NT2/D1 (cell line): ENCODE results near the gene OXGR1.

Experiments used
- DNase-seq: peaks from one replicate; pipeline ENCODE4 v3.0.0-alpha.2; 2011; ENCODE audit warnings: low read depth, low spot score
- H3K27me3 ChIP-seq: 2 replicates; pipeline ENCODE4 v1.6.0; 2011; ENCODE audit warnings: mild to moderate bottlenecking; ENCODE audit not compliant: insufficient read length, insufficient read depth
- H3K36me3 ChIP-seq: 2 replicates; pipeline ENCODE4 v1.6.1; 2011; ENCODE audit warnings: mild to moderate bottlenecking, low read length, mixed read lengths; ENCODE audit not compliant: insufficient read depth, insufficient read length
- H3K4me1 ChIP-seq: 2 replicates; pipeline ENCODE4 v1.5.1; 2011; ENCODE audit not compliant: insufficient read depth, insufficient read length
- H3K4me3 ChIP-seq: 2 replicates; pipeline ENCODE4 v1.5.1; 2011; ENCODE audit warnings: low read depth; ENCODE audit not compliant: insufficient read length
- H3K9ac ChIP-seq: 2 replicates; pipeline ENCODE4 v1.6.0; 2011; ENCODE audit warnings: low read depth; ENCODE audit not compliant: insufficient read length
- H3K9me3 ChIP-seq: 2 replicates; pipeline ENCODE4 v1.5.1; 2011; ENCODE audit warnings: mild to moderate bottlenecking, low read length; ENCODE audit not compliant: insufficient read depth
- SUZ12 ChIP-seq: IDR thresholded peaks from 2 replicates; pipeline ENCODE4 v1.6.1; 2011; ENCODE audit not compliant: insufficient read length, insufficient read depth; ENCODE audit errors: extremely low read depth
- YY1 ChIP-seq: IDR thresholded peaks from 2 replicates; pipeline ENCODE4 v1.6.1; 2011; ENCODE audit not compliant: insufficient read length, insufficient read depth
- ZNF274 ChIP-seq: IDR thresholded peaks from 2 replicates; pipeline ENCODE4 v1.6.1; 2011; ENCODE audit warnings: mild to moderate bottlenecking, low read depth, low read length

Gene OXGR1

DNA sequence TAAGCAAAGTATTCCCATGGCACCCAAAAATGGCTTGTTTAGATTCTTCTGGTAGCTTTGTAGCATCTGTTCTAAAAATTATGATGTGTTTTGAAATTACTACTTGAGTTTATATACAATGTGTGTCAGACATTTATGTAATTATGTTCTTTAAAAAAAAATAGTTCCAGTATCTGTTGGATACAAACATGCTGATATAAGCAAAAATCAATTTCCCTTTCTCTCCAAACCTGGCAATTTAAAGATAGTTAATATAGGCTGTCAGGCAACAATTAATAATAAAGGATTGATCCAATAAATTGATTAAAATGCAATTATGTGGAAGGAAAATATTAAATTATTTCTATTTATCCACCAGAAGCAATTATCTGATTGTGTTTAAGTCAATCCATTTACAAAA lies 41.7 kb downstream of the OXGR1 start:
- Histone ChIP-seq H3K9me3 (no peaks in the 10 kb centered on the region), H3K36me3 (no peaks in the 10 kb centered on the region), H3K4me1 (no peaks in the 10 kb centered on the region), H3K4me3 (no peak overlapping the region), H3K27me3 (no peaks in the 10 kb centered on the region), H3K9ac (no peak overlapping the region)
- TF ChIP-seq ZNF274 (no peak), SUZ12 (no peak), YY1 (no peak)
- DNase-seq = no peak

DNA sequence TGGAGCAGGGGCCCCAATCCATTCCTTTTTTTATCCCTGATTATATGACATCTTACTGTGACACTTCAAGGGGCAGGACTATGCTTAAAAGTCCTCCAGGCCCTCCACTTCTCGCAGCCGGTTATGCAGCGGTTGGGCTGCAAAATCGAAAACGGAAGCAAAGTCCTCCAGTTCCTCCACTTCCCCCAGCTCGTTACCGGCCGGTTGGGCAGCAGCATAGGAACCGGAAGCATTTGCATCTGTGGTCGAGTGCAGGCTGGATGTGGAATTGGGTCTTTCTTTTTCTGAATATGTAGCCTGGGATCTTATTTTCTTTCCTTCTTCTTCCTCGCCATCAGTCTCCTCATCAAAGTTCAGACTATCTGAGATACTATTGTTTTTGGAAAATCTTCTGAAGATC lies 46.1 kb downstream of the OXGR1 start:
- Histone ChIP-seq H3K4me3 (no peak overlapping the region), H3K9ac (no peak overlapping the region), H3K9me3 (no peaks in the 10 kb centered on the region), H3K4me1 (no peaks in the 10 kb centered on the region), H3K36me3 (no peaks in the 10 kb centered on the region), H3K27me3 (no peaks in the 10 kb centered on the region)
- DNase-seq = no peak
- no peak for TF ChIP-seq SUZ12
- no peak for TF ChIP-seq YY1
- TF ChIP-seq ZNF274 = no peak

DNA sequence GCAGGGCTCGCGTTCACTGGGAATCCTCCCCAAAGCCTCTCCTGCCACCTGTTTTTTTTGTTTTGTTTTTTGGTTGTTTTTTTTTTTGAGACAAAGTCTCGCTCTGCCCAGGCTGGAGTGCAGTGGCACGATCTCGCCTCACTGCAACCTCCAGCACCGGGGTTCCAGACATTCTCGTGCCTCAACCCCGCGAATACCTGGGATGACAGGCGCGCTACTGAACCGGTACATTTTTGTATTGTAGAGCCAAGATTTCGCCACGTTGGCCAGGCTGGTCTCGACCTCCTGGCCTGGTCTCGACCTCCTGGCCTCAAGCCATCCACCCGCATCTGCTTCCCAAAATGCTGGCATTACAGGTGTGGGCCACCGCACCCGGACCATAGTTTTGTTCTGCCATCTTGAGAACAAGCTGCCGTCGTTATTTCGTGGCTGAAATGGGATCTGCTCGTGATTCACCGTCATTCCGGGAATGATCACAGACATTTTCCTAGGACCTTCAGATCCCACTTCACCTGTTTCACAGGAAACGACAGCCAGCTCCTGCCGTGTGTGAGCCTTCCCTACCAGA lies 46.8 kb downstream of the OXGR1 start:
- no peak overlapping the region for H3K9ac ChIP-seq
- no peak for DNase-seq
- H3K9me3 ChIP-seq = no peaks in the 10 kb centered on the region
- no peak overlapping the region for H3K4me3 ChIP-seq
- no peaks in the 10 kb centered on the region for H3K27me3 ChIP-seq
- no peaks in the 10 kb centered on the region for H3K36me3 ChIP-seq
- TF ChIP-seq ZNF274 (no peak), SUZ12 (no peak), YY1 (no peak)
- no peaks in the 10 kb centered on the region for H3K4me1 ChIP-seq

DNA sequence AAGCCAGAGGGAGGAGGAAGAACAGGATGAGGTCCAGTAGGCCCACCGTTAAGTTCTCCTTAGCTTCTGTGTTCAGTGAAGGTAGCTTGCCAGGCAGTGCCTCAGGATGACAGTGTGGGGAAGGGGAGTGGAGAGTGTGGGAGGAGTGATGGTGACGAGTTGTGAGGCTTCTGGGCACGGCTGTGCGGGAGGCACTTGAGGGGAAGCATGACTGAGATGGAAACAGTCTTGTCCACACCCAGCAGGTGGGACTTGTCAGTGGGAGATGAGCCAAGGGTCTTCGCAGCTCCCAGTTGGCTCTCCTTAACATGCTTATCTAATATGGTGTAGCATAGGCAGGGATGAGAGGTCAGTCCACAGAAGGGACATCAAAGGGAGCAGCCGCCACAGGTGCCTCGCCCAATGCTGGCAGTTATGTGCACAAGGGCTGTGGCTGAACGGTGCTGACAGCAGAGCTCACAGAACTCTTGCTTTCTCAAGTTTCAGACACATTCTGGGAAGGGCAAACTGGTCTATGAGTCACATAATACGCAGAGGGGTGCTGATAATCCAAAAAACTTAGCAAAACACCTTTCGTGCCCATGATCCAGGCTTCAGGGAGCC lies 47.5 kb downstream of the OXGR1 start:
- Histone ChIP-seq H3K9me3 (no peaks in the 10 kb centered on the region), H3K27me3 (no peaks in the 10 kb centered on the region), H3K4me3 (no peak overlapping the region), H3K9ac (no peak overlapping the region), H3K36me3 (no peaks in the 10 kb centered on the region), H3K4me1 (no peaks in the 10 kb centered on the region)
- TF ChIP-seq SUZ12 = no peak
- no peak for TF ChIP-seq YY1
- TF ChIP-seq ZNF274 = no peak
- DNase-seq = no peak

DNA sequence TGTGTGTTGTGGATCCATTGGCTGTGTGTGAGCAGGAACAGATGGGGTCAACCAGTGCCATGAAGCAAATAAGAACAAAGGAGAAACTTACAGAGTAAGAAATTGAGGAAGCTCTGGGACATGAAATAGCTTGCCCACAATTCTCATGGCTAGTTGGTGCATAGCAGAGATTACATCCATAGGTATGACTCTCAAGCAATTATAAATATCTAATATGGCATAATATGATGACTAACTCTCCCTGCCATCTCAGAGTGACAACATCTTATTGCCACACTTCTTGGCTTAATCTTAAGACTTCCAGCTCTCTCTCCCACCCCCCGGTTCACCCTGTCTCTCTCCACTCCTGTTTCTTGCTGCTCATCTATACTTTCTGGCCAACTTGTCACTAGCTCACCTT lies 53.3 kb downstream of the OXGR1 start:
- no peaks in the 10 kb centered on the region for H3K9me3 ChIP-seq

DNA sequence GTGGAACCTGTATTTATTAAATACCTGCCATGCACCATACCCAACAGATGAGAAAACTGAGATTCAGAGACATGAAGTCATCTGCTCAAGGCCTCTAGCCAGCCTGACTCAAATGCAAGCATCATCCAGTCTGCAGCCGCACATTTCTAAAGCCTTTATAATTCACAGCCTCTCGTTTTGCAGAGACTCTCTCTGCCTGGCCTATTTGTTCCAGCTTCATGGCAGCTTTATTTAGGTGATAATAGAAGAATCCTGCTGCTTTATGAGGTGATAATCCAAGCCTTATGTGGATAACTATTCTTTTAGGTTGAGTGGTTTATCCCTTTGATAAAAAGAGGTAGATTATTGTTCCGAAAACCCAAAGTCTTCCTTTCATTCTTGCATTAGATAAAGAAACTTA lies 58.4 kb downstream of the OXGR1 start:
- Histone ChIP-seq H3K36me3 (no peaks in the 10 kb centered on the region), H3K9me3 (no peaks in the 10 kb centered on the region), H3K9ac (no peak overlapping the region), H3K27me3 (no peaks in the 10 kb centered on the region), H3K4me3 (no peak overlapping the region), H3K4me1 (no peaks in the 10 kb centered on the region)
- TF ChIP-seq YY1 = no peak
- TF ChIP-seq ZNF274 = no peak
- no peak for TF ChIP-seq SUZ12
- no peak for DNase-seq

More for the DNA sequence above, 53.3 kb downstream of the OXGR1 start:
- no peaks in the 10 kb centered on the region for H3K27me3 ChIP-seq
- no peak overlapping the region for H3K4me3 ChIP-seq
- no peak for TF ChIP-seq YY1
- no peak for TF ChIP-seq SUZ12
- no peak for TF ChIP-seq ZNF274
- DNase-seq = no peak
- H3K4me1 ChIP-seq = no peaks in the 10 kb centered on the region
- H3K36me3 ChIP-seq = no peaks in the 10 kb centered on the region
- H3K9ac ChIP-seq = no peak overlapping the region
